MM.1S (cell line): Measurements from ENCODE around the gene SPP1.

ENCODE experiments used
- EZH2 ChIP-seq: fragments of 300-600 bp; sonication (generic); optimal IDR thresholded peaks from 2 replicates; pipeline ENCODE3; 2017; ENCODE audit warnings: low read depth, mild to moderate bottlenecking, antibody characterized with exemption, low read length, mixed read lengths
- EZH2phosphoT487 ChIP-seq: fragments of 300-600 bp; sonication (generic); IDR thresholded peaks from 2 replicates; pipeline ENCODE4 v1.6.1; 2018; ENCODE audit warnings: antibody characterized with exemption, low read length
- TF ChIP-seq, protein P1 (sequence below): fragments of 300-600 bp; sonication (generic); IDR thresholded peaks from 2 replicates; pipeline ENCODE4 v1.5.1; 2016; ENCODE audit warnings: antibody characterized with exemption, low read length, mixed read lengths

DNA sequence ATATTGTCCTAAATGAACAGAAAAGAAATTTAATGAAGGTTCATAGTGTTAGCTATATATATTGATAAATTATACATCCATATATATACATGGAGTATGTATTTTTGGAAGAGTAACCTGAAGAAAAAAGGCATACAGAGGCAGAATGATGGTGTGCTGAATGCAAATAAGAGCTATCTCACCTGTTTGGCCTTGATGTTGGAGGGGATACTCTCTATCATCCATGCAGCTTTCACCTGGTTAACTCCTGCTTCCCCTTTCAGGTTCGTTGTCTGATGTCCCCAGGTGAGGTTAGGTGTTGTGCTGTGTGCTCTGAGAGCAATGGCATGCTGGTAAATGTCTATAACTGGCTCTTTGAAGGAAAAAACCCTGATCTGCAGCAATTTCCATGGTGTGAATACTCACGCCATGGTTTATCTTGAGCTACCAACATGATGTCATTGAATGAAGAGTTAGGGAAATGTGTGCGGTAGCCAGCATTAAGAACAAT, 31.8 kb upstream of the SPP1 start:
- TF ChIP-seq, protein P1, sequence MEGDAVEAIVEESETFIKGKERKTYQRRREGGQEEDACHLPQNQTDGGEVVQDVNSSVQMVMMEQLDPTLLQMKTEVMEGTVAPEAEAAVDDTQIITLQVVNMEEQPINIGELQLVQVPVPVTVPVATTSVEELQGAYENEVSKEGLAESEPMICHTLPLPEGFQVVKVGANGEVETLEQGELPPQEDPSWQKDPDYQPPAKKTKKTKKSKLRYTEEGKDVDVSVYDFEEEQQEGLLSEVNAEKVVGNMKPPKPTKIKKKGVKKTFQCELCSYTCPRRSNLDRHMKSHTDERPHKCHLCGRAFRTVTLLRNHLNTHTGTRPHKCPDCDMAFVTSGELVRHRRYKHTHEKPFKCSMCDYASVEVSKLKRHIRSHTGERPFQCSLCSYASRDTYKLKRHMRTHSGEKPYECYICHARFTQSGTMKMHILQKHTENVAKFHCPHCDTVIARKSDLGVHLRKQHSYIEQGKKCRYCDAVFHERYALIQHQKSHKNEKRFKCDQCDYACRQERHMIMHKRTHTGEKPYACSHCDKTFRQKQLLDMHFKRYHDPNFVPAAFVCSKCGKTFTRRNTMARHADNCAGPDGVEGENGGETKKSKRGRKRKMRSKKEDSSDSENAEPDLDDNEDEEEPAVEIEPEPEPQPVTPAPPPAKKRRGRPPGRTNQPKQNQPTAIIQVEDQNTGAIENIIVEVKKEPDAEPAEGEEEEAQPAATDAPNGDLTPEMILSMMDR, result no peak
- TF ChIP-seq EZH2phosphoT487 (no peak), EZH2 (no peak)
